OCI-LY1 (cell line): ENCODE data around the gene CDK9.

Source experiments
- H2AFZ ChIP-seq: fragments of 200-600 bp; sonication (generic), shearing (Covaris generic); 2 replicates; pipeline ENCODE4 v1.6.0; 2014; ENCODE audit warnings: antibody characterized with exemption, mild to moderate bottlenecking, low read length
- H3F3A ChIP-seq: fragments of 200-600 bp; sonication (generic), shearing (Covaris generic); 2 replicates; pipeline ENCODE4 v1.6.0; 2014; ENCODE audit warnings: mild to moderate bottlenecking, antibody characterized with exemption, low read length, moderate library complexity; ENCODE audit not compliant: insufficient read depth
- H3K27ac ChIP-seq: fragments of 200-600 bp; sonication (generic); 2 replicates; pipeline ENCODE4 v1.5.1; 2014; ENCODE audit warnings: low read length, mixed run types, mild to moderate bottlenecking, low read depth; ENCODE audit not compliant: poor library complexity, severe bottlenecking
- H3K27me3 ChIP-seq: fragments of 200-600 bp; sonication (generic); 2 replicates; pipeline ENCODE4 v1.6.0; 2014; ENCODE audit warnings: antibody characterized with exemption, mild to moderate bottlenecking, low read length, moderate library complexity; ENCODE audit not compliant: insufficient read depth
- H3K36me3 ChIP-seq: fragments of 200-600 bp; sonication (generic); 2 replicates; pipeline ENCODE4 v1.6.1; 2014; ENCODE audit warnings: mild to moderate bottlenecking, antibody characterized with exemption, low read length, moderate library complexity, mixed read lengths; ENCODE audit not compliant: insufficient read depth
- H3K4me1 ChIP-seq: fragments of 200-600 bp; sonication (generic); 2 replicates; pipeline ENCODE4 v1.5.1; 2014; ENCODE audit warnings: mild to moderate bottlenecking, low read length, moderate library complexity; ENCODE audit not compliant: insufficient read depth, severe bottlenecking
- H3K4me2 ChIP-seq: fragments of 200-600 bp; sonication (generic), shearing (Covaris generic); 2 replicates; pipeline ENCODE4 v1.6.1; 2014; ENCODE audit warnings: low read length
- H3K4me3 ChIP-seq: fragments of 200-600 bp; sonication (generic); 2 replicates; pipeline ENCODE4 v1.5.1; 2014; ENCODE audit warnings: low read length, low read depth, mild to moderate bottlenecking, mixed read lengths; ENCODE audit not compliant: poor library complexity, severe bottlenecking
- H3K79me2 ChIP-seq: fragments of 200-600 bp; shearing (Covaris generic); 2 replicates; pipeline ENCODE4 v1.6.1; 2016; ENCODE audit warnings: mixed run types, low read length, mixed read lengths; ENCODE audit not compliant: insufficient read depth
- H3K9ac ChIP-seq: fragments of 200-600 bp; sonication (generic), shearing (Covaris generic); 2 replicates; pipeline ENCODE4 v1.6.1; 2014; ENCODE audit warnings: mild to moderate bottlenecking, low read length, mixed read lengths
- H3K9me2 ChIP-seq: fragments of 200-600 bp; sonication (generic), shearing (Covaris generic); 2 replicates; pipeline ENCODE4 v1.6.1; 2014; ENCODE audit warnings: low read depth, mild to moderate bottlenecking, low read length, mixed read lengths
- H3K9me3 ChIP-seq: fragments of 200-600 bp; shearing (Covaris generic); 2 replicates; pipeline ENCODE4 v1.6.1; 2014; ENCODE audit warnings: low read length, mixed read lengths
- H4K20me1 ChIP-seq: fragments of 200-600 bp; sonication (generic), shearing (Covaris generic); 2 replicates; pipeline ENCODE4 v1.6.0; 2016; ENCODE audit warnings: mild to moderate bottlenecking, low read length; ENCODE audit not compliant: insufficient read depth
- EZH2 ChIP-seq: fragments of 200-600 bp; sonication (generic), shearing (Covaris generic); IDR thresholded peaks from 2 replicates; pipeline ENCODE4 v1.8.0; 2017; ENCODE audit warnings: borderline replicate concordance, mixed run types, mild to moderate bottlenecking, antibody characterized with exemption, low read length, moderate library complexity, mixed read lengths
- TF ChIP-seq, protein P1 (sequence below): fragments of 200-600 bp; sonication (generic), shearing (Covaris generic); IDR thresholded peaks from 2 replicates; pipeline ENCODE4 v1.5.1; 2017; ENCODE audit warnings: mild to moderate bottlenecking, antibody characterized with exemption, low read length, moderate library complexity, mixed read lengths

The CDK9 gene

DNA sequence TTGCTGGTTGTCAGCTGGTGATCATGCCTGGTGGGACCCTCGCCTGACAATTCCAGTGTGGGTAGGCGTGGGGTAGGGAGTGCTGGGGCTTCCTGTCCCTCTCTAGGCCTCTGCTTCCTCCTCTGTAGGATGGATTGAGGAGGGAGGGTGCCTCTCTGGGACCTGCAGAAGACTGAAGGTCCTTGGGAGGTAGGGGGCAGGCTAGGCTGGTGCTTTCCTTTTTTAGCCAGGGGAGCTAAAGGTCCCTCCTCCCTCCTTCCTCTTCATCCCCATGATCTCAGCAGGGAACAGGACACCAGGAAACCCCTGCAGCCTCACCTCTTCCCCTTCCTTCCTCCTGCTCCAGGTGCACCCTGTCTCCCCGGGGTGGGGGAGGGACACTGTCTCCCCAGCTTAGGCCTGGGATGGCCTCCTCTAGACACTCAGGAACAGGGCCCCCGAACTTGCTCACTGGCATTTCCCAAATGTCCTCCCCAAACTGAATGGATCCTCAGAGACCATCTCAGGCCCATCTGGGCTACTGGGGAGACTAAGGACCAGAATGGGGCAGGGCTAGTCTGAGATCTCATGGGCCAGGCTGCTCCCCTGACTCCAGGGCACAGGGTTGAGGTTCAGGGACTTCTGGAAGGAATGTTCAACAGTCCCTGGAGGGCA is 15.8 kb upstream of the CDK9 start:
- Histone ChIP-seq H2AFZ (no peak overlapping the region), H3K36me3 (no peaks in the 10 kb centered on the region), H3K4me2 (peak overlapping the region; percentile 86), H3K4me3 (peak overlapping the region; percentile 64), H3K9me3 (no peaks in the 10 kb centered on the region), H3K27me3 (no peaks in the 10 kb centered on the region), H3K79me2 (no peaks in the 10 kb centered on the region), H3K9me2 (no peaks in the 10 kb centered on the region), H3K27ac (peak overlapping the region; percentile 69), H4K20me1 (no peaks in the 10 kb centered on the region), H3K9ac (peak overlapping the region; percentile 53; the same call in 1 of the 2 replicates), H3K4me1 (peaks cover 54% of the 10 kb centered on the region), H3F3A (no peaks in the 10 kb centered on the region)
- no peak for TF ChIP-seq EZH2
- TF ChIP-seq, protein P1, sequence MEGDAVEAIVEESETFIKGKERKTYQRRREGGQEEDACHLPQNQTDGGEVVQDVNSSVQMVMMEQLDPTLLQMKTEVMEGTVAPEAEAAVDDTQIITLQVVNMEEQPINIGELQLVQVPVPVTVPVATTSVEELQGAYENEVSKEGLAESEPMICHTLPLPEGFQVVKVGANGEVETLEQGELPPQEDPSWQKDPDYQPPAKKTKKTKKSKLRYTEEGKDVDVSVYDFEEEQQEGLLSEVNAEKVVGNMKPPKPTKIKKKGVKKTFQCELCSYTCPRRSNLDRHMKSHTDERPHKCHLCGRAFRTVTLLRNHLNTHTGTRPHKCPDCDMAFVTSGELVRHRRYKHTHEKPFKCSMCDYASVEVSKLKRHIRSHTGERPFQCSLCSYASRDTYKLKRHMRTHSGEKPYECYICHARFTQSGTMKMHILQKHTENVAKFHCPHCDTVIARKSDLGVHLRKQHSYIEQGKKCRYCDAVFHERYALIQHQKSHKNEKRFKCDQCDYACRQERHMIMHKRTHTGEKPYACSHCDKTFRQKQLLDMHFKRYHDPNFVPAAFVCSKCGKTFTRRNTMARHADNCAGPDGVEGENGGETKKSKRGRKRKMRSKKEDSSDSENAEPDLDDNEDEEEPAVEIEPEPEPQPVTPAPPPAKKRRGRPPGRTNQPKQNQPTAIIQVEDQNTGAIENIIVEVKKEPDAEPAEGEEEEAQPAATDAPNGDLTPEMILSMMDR: peak; percentile 12; the same call in 1 of the 2 replicates

DNA sequence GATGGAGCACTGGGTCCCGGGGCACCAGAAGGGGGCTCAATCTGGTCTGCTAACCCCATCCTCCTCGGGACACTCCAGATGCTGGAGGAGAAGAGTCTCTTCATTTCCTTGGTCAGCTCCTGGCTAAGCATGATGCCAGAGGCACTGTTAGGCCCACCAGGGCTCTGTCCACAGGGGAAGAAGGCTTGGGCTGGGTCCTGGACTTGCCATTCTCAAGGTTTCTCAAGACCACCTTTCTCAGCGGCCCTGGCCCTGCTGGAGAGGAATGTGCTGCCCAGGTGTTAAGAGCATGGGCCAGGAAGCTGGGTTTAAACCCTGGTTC is 15.3 kb upstream of the CDK9 start:
- Histone ChIP-seq H3K27ac (peak overlapping the region; percentile 69), H3K9me3 (no peaks in the 10 kb centered on the region), H3F3A (no peaks in the 10 kb centered on the region), H3K9me2 (no peaks in the 10 kb centered on the region), H3K36me3 (no peaks in the 10 kb centered on the region), H3K27me3 (no peaks in the 10 kb centered on the region), H4K20me1 (no peaks in the 10 kb centered on the region), H3K4me2 (peak overlapping the region; percentile 86), H3K4me1 (peaks cover 56% of the 10 kb centered on the region), H3K79me2 (no peaks in the 10 kb centered on the region), H3K9ac (peak overlapping the region; percentile 53), H3K4me3 (peak overlapping the region; percentile 64), H2AFZ (no peak overlapping the region)
- TF ChIP-seq, protein P1: no peak
- TF ChIP-seq EZH2: no peak

DNA sequence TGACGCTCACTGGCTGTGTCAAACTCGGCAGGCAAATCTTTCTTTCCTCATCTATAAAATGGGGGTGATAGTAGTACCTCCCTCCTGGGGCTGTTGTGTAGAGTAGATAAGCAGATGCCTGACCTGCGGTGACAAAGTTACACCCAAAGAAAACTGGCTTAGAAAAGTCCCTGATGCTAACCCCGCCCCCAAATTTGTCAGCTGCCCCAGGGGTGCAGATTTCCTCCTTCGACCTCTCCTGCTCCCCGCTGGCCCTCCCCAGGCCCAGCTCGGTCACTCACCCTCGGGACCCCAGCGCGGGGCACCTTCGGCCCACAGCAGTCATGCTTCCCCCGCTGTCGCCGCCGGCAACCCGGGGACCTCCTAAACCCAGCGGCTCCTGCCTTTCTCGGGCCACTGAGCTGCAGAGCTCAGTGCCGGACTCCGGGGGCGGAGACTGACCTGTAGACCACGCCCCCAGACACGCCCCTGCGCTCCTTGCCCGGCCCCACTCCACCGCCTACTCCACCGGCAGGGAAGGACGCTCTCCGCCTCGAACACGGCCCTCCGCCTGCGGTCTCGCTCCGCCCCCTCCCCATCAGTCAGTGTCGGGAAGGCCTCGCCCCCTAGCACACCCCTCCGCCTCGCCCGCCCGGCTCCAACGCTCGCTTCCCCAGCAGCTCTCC is 14.8 kb upstream of the CDK9 start:
- H3K9ac ChIP-seq: peak overlapping the region; percentile 53

More for the DNA sequence above, 14.8 kb upstream of the CDK9 start:
- Histone ChIP-seq H3K4me1 (peaks cover 61% of the 10 kb centered on the region), H3K4me2 (peak overlapping the region; percentile 86), H3K9me3 (no peaks in the 10 kb centered on the region), H3K79me2 (no peaks in the 10 kb centered on the region), H3K27me3 (no peaks in the 10 kb centered on the region), H3F3A (no peaks in the 10 kb centered on the region), H4K20me1 (no peaks in the 10 kb centered on the region), H3K4me3 (peak overlapping the region; percentile 64), H3K9me2 (no peaks in the 10 kb centered on the region), H3K36me3 (no peaks in the 10 kb centered on the region), H2AFZ (no peak overlapping the region), H3K27ac (peak overlapping the region; percentile 69)
- TF ChIP-seq, protein P1: no peak
- no peak for TF ChIP-seq EZH2
